HL-60 (cell line): ENCODE data around the gene RIGI.

Experiments used
- DNase-seq, 2 experiments: peaks; one replicate each; pipeline ENCODE4 v3.0.0-alpha.2; 2010 to 2020; ENCODE audit warnings: low read depth in 1 of 2, low spot score in 1 of 2
- H3K27ac ChIP-seq: fragments of 250-450 bp; sonication (Bioruptor Pico); replicated peaks from 2 replicates; pipeline ENCODE4 v1.5.1; 2020; ENCODE audit warnings: mild to moderate bottlenecking, moderate library complexity
- H3K27me3 ChIP-seq: fragments of 250-450 bp; sonication (Bioruptor Pico); 2 replicates; pipeline ENCODE4 v1.5.1; 2021; ENCODE audit warnings: mild to moderate bottlenecking, moderate library complexity; ENCODE audit not compliant: insufficient read depth, poor library complexity, severe bottlenecking
- H3K4me3 ChIP-seq: replicated peaks from 2 replicates; pipeline ENCODE4 v1.5.1; 2011; ENCODE audit warnings: mild to moderate bottlenecking, control low read depth, low read length; ENCODE audit not compliant: insufficient read depth
- CTCF ChIP-seq: IDR thresholded peaks from one replicate; pipeline ENCODE4 v1.5.1; 2011; ENCODE audit warnings: low read length, control low read depth, inconsistent platforms; ENCODE audit not compliant: insufficient read depth
- GABPA ChIP-seq: IDR thresholded peaks from 2 replicates; pipeline ENCODE4 v1.6.1; 2012; ENCODE audit warnings: low read depth
- POLR2AphosphoS5 ChIP-seq: IDR thresholded peaks from 2 replicates; pipeline ENCODE4 v1.6.1; 2012; ENCODE audit warnings: low read depth
- REST ChIP-seq: IDR thresholded peaks from 2 replicates; pipeline ENCODE4 v1.6.1; 2012; ENCODE audit warnings: low read depth; ENCODE audit not compliant: insufficient replicate concordance
- SPI1 ChIP-seq: IDR thresholded peaks from 2 replicates; pipeline ENCODE4 v1.6.1; 2012; ENCODE audit warnings: low read depth, mild to moderate bottlenecking, borderline replicate concordance

RIGI gene

GRCh38 chr9:32543047-32543446 lies 17.1 kb upstream of the RIGI start:
- Histone ChIP-seq H3K27ac (no peak overlapping the region), H3K4me3 (no peak overlapping the region), H3K27me3 (no peaks in the 10 kb centered on the region)
- no peak for TF ChIP-seq REST
- TF ChIP-seq POLR2AphosphoS5: no peak
- no peak for TF ChIP-seq SPI1
- no peak for TF ChIP-seq GABPA
- TF ChIP-seq CTCF: no peak
- no peak for DNase-seq

GRCh38 chr9:32533816-32534215 lies 7.8 kb upstream of the RIGI start:
- Histone ChIP-seq H3K27ac (no peak overlapping the region), H3K27me3 (no peaks in the 10 kb centered on the region), H3K4me3 (no peak overlapping the region)
- no peak for TF ChIP-seq POLR2AphosphoS5
- TF ChIP-seq GABPA: no peak
- no peak for TF ChIP-seq CTCF
- no peak for TF ChIP-seq REST
- no peak for TF ChIP-seq SPI1
- no peak for DNase-seq

GRCh38 chr9:32533336-32533735 lies 7.3 kb upstream of the RIGI start:
- Histone ChIP-seq H3K27me3 (no peaks in the 10 kb centered on the region), H3K4me3 (no peak overlapping the region), H3K27ac (no peak overlapping the region)
- no peak for DNase-seq
- no peak for TF ChIP-seq SPI1
- no peak for TF ChIP-seq GABPA
- TF ChIP-seq CTCF: no peak
- TF ChIP-seq REST: no peak
